Stimulated activated CD8-positive, alpha-beta memory T cell treated with anti-CD3 and anti-CD28 coated beads, Interleukin-7, amount 100 ng/mL, for 24 hours (primary cell): ENCODE data around the gene INSC.

ENCODE experiments used
- DNase-seq: peaks from one replicate; pipeline ENCODE4 v3.0.0-alpha.2; 2020; ENCODE audit warnings: low read depth

Gene INSC

GRCh38 chr11:15222777-15223176, 108.1 kb downstream of the INSC start:
- no peak for DNase-seq

DNA sequence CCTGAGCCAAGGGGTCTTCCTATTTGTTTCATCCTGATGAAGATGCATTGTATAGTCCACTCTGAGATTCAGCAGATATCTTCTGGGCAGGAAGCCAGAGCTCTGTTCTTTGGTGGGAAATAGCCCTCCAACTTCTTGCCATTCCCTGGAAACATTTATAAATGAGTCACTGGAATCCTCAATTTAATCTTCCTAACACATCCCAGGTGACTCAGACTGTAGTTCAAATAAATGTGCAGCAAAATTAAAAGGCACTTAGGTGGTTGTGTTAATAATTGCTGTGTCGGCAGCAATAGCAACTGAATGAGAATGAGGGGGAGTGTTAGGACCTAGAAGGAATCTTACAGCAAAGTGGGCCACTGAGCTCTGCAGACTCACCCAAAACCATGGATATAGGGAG, 108.6 kb downstream of the INSC start:
- DNase-seq: no peak

GRCh38 chr11:15224466-15224865, 109.7 kb downstream of the INSC start:
- no peak for DNase-seq

GRCh38 chr11:15227011-15227410, 112.3 kb downstream of the INSC start:
- no peak for DNase-seq

DNA sequence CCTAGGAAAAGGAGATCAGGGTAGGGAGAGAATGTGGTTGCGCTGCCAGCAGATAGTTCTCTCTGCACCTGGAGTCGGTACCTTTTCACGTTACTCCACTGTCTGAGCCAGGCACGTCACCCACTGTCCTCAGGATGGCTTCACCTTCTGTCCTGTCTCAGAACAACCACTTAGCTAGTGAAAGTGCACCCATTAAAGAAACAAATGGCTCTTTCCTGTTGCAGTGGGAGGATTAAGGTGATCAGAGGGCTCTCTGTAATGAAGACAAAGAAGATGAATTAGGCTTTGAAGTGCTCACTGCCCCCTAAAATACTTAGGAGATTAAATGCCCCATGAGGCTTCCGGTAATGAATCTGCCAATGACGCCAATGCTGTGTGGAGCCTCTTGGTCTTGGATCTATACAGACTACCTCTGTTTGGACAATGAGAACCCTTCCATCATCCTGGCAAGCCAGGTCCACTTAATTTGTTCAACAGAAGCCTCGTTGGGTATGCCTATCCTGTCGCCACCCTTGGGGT, 113.7 kb downstream of the INSC start:
- no peak for DNase-seq

GRCh38 chr11:15229069-15229468, 114.3 kb downstream of the INSC start:
- no peak for DNase-seq

- no peak for DNase-seq
These were observed 117.8 kb downstream of the INSC start for GRCh38 chr11:15232496-15232895.

DNA sequence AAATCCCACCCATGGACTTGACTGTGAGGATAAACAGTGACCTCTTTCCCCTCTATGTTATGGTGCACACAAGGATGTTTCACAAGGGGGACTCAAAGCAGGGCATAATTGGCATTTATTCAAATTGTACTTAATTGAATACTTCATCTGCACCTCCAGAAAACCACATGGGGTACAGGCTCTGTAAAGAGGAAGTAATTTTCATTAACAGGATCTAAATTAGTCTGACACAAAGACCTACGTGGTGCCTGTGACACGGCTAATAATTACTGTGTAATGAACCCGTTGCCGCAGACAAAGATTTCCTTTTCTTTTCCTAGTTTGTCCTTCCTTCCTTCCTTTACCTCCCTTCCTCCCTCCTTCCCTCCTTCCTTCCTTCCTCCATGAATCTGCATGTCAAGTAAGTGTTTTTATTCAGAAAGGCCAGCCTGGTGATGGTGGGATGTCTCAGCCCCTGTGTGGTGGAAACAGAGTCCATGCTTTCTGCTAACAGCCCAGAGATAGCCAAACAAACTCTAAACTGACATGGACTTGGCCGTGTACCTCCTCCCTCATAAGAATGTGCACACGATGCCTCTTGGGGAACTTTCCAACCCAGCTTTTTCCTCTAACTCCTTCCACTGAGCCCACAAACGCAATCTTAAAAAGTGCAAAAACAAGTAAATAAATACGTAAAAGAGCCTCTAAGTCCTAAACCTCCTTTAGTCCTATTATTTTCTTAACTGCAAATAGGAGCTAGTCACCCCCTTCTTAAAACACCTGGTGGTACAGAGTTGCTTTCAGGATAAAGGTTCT, 118.8 kb downstream of the INSC start:
- DNase-seq: no peak

GRCh38 chr11:15234796-15235195, 120.1 kb downstream of the INSC start:
- DNase-seq: no peak

DNA sequence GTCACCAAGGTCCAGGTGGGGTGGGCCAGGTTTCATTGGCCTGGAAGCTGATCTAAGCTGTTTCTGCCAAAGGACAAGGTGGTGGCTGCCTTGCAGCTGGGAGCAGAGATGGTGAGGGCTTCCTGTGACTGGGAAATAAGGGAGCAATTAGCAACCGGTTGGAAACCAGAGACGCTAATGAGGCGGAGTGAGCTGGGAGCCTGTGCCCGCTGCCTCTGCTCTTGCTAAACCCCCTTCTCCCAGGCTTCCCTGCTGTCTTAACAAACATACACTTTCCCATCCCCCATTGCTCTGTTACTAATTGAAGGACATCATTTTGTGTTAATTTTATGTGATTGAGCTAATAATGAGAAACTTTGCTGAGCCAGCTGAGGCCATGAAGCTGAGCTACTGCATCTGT, 121.8 kb downstream of the INSC start:
- no peak for DNase-seq

DNA sequence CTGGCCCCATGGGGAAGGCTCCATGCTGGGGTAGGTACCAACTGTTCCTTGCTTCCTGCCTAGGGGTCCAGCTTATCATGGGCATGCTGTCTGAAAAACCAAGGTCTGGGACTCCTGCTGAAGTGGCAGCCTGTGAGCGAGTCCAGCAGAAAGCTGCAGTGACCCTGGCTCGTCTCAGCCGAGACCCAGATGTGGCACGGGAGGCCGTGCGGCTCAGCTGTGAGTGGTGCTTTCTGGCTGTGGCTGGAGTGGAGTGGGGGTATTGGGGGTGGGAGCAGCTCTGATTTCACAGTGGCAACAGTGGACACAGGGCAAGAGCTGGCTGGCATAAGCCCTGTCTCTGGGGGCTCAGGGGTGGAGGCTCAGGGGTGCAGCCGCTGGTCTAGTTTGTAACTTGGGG, 124.1 kb downstream of the INSC start:
- DNase-seq: no peak

GRCh38 chr11:15248749-15249148, 134.0 kb downstream of the INSC start:
- DNase-seq: no peak

- no peak for DNase-seq
These were observed 143.9 kb downstream of the INSC start for GRCh38 chr11:15258433-15259165.

DNA sequence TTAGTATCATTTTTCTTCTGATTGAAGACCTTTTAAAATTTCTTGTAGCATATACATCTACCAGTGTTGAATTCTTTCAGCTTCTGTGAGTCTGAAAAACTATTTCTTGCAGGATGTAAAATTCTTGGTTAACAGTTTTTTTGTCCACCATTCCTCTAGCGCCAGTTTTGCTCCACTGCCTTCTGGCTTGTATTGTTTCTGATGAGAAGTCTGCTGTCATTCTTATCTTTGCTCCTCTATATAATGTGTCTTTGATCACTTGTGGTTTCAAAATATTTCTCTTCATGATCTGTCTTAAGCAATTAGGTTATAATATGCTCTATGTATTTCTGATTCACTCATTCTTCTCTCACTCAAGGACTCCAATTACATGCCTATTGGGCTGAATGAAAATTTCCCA, 152.3 kb downstream of the INSC start:
- no peak for DNase-seq

- DNase-seq: no peak
These were observed 153.9 kb downstream of the INSC start for GRCh38 chr11:15268598-15268997.

DNA sequence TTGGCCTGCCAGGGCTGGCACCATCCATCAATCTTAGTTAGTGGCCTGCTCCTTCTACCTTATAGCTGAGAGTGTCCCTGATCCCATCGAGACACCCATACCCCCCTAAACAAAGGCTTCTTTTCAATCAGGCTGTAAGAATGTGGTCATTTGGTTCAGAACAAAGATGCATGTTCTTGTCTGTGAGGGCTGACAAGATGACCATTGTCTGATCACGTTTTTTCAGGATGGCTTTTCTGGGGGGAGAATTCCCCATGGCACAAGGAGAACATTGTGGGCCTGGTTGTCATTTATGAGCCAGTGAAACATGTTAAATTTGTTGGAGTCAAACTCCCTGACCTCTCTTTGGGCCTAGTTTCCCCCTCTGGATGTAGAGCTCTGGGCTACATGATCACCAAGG, 160.4 kb downstream of the INSC start:
- DNase-seq: no peak

DNA sequence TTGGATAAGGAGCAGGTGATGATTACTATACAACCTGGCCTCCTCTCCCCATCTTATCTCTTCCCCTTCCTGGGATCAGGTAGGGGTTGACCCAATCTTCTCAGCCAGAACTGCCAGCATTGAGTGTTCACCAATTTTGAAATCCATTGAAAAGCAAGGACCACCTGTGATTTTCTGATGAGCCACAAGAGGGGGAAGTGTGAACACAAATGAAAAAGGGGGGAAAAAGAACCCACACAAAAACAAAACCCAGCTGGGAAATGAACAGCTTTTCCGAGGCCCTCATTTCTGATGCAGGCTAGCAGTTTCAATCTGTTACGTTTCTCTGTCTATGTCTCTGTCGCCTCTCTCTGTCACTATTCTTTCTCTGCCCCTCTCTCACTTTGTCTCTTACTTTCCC, 161.9 kb downstream of the INSC start:
- DNase-seq: no peak

DNA sequence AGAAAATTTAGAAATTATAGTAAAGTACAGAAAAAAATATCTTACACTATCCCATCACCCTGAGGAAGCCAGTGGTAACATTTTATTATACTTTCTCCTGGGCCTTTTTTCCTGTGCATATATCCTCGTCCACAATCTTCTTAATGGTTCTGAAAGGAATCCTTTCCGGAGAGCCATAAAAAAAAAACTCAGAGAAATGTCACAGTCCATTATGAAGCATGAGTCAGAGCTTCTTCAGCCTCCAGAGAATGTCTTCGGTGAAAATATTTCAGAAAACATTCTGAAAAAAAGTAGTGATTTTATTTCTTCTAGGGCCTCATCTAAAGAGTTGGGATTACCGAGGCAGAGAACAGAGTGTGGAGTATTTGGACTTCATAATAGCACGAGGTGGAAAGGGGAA, 163.4 kb downstream of the INSC start:
- DNase-seq: no peak

GRCh38 chr11:15280393-15280792, 165.7 kb downstream of the INSC start:
- no peak for DNase-seq

DNA sequence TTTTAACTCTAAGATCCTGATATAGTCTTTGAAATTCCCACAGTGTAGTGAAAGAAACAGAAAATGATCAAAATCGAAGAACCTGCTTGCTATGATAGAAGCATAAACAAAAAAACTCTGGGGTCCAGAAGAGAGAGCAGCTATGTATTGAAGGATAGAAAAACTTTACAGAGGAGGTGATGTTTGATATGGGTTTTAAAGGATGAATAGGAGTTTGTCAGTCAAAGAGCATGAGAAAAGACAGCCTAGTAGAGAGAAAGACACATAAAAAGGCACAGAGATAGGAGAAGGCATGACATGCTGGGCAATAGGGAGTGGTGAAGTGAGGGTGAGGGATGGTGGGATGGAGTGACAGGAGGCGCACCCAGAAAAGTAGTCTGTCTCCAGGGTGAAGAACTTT, 168.0 kb downstream of the INSC start:
- DNase-seq: no peak

DNA sequence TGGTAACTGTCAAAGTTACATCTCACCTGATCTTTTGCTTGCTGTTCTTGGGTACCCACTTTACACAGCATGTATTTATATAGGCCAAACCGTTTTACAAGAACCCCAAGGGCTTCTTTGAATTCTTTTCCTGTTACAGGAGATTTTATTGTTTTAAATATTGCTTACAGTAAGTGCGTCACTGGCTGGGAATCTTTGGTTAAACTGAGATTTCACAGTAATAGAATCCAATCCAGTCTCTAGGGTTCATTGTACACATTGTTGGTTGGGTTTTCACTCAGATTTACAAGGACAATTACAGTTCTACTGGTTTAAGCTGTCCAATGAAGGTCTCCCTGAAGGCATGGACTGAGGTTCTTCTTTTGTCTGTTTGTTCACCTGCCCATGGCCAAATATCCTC, 171.7 kb downstream of the INSC start:
- no peak for DNase-seq

DNA sequence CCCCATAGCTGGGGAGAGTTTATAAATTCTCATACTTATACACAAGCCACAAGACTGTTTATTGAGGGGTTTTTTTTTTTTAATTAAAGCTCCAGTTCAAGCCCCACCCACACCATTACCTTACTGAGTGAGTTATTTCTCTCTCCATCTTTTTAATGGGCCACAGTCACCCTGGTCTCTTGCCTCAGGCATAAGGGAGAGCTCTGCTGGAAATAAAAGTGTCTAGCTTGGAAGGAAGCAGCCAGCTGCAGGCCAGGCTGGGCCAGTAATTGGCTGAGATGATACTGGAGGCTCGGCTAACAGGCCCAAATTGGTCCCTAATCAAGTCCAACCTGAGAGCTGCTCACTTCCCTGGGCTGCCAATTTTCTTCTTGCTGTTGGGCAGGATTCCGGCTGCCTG, 174.1 kb downstream of the INSC start:
- no peak for DNase-seq

- no peak for DNase-seq
These were observed 175.0 kb downstream of the INSC start for GRCh38 chr11:15289723-15290122.

GRCh38 chr11:15291885-15292284, 177.2 kb downstream of the INSC start:
- no peak for DNase-seq
